SK-N-SH (cell line): ENCODE measurements around the gene MTF1.

Source experiments
- CTCF ChIP-seq: fragments of 200-600 bp; sonication (generic); IDR thresholded peaks from 2 replicates; pipeline ENCODE4 v1.6.1; 2017; ENCODE audit warnings: antibody characterized with exemption, mild to moderate bottlenecking, moderate library complexity
- EP300 ChIP-seq, 2 experiments: IDR thresholded peaks; 2 replicates each; pipeline versions ENCODE4 v1.4.0 to v1.6.1; 2012; ENCODE audit warnings: borderline replicate concordance in 1 of 2, low read depth in 1 of 2, low read length in 1 of 2
- FOXJ3 ChIP-seq: sonication (generic); formaldehyde crosslinking; IDR thresholded peaks from 2 replicates; pipeline ENCODE4 v1.5.1; 2020; ENCODE audit warnings: mild to moderate bottlenecking, missing genetic modification reagents
- GABPA ChIP-seq: IDR thresholded peaks from 2 replicates; pipeline ENCODE4 v1.4.0; 2012; ENCODE audit warnings: low read depth, mild to moderate bottlenecking
- MAX ChIP-seq: IDR thresholded peaks from 2 replicates; pipeline ENCODE4 v1.4.0; 2012; ENCODE audit warnings: low read depth
- MXI1 ChIP-seq: IDR thresholded peaks from 2 replicates; pipeline ENCODE4 v1.6.1; 2012; ENCODE audit warnings: mild to moderate bottlenecking, low read depth, low read length, improper control_type of control experiment
- PBX3 ChIP-seq: IDR thresholded peaks from 2 replicates; pipeline ENCODE4; 2012
- POLR2AphosphoS5 ChIP-seq: IDR thresholded peaks from 2 replicates; pipeline ENCODE4 v1.6.1; 2012; ENCODE audit warnings: low read depth, low read length

- TF ChIP-seq MXI1 (no peak), CTCF (no peak), FOXJ3 (no peak), POLR2AphosphoS5 (no peak), PBX3 (no peak), EP300 (IDR thresholded peaks at IDR 0.05; ENCODE audit: borderline replicate concordance in 1 of 2, low read depth in 1 of 2, low read length in 1 of 2) (no peak), GABPA (no peak), MAX (no peak)
Observed at GRCh38 chr1:37825506-37825905, 33.9 kb downstream of the MTF1 start.
